K562 (cell line): ENCODE measurements around the gene VNN1.
"Not testable (repeated sequence)": the region's sequence is repeated elsewhere in the genome, so short reads cannot be mapped to it uniquely, and the experiment has no call there.

Experiments
- JUND ChIP-seq, 2 experiments: IDR thresholded peaks; 2 replicates in 1 of 2; 3 replicates in 1 of 2; pipeline ENCODE4 v1.6.1; 2011; ENCODE audit warnings: borderline replicate concordance in 2 of 2, low read depth in 2 of 2, low read length in 2 of 2, improper control_type of control experiment in 1 of 2, missing biosample characterization in 1 of 2, missing genetic modification characterization in 1 of 2, missing genetic modification reagents in 1 of 2
- STAG1 ChIP-seq: sonication (generic); formaldehyde crosslinking; IDR thresholded peaks from 2 replicates; pipeline ENCODE4 v1.5.0; 2020; ENCODE audit warnings: missing genetic modification reagents, borderline replicate concordance
- TSC22D4 ChIP-seq: fragments of 450-650 bp; IDR thresholded peaks from 2 replicates; pipeline ENCODE4 v1.6.1; 2016; ENCODE audit warnings: missing genetic modification characterization, missing biosample characterization, control low read depth
- TF ChIP-seq, protein P1 (sequence below): fragments of 450-650 bp; IDR thresholded peaks from one replicate; pipeline ENCODE4 v1.6.1; 2018; ENCODE audit warnings: mild to moderate bottlenecking, moderate library complexity; ENCODE audit not compliant: partially characterized antibody
- TF ChIP-seq, protein P2 (sequence below): IDR thresholded peaks from 3 replicates; pipeline ENCODE4 v1.6.1; 2011; ENCODE audit warnings: borderline replicate concordance, mild to moderate bottlenecking, moderate library complexity; ENCODE audit not compliant: insufficient read length; ENCODE audit errors: extremely low read depth

DNA sequence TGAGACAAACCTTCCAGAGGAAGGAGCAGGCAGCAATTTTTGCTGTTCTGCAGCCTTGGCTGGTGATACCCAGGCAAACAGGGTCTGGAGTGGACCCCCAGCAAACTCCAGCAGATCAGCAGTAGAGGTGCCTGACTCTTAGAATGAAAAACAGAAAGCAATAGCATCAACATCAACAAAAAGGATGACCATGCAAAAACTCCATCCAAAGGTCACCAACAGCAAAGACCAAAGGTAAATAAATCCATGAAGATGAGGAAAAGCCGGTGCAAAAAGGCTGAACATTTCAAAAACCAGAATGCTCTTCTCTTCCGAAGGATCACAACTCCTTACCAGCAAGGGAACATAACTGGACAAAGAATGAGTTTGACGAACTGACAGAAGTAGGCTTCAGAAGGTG, 77.9 kb downstream of the VNN1 start:
- TF ChIP-seq STAG1; TSC22D4; JUND (IDR thresholded peaks at IDR 0.05; ENCODE audit: borderline replicate concordance, low read depth, low read length); JUND (tag; IDR thresholded peaks at IDR 0.05; ENCODE audit: borderline replicate concordance, low read depth, low read length): not testable (repeated sequence)
- TF ChIP-seq, protein P1, sequence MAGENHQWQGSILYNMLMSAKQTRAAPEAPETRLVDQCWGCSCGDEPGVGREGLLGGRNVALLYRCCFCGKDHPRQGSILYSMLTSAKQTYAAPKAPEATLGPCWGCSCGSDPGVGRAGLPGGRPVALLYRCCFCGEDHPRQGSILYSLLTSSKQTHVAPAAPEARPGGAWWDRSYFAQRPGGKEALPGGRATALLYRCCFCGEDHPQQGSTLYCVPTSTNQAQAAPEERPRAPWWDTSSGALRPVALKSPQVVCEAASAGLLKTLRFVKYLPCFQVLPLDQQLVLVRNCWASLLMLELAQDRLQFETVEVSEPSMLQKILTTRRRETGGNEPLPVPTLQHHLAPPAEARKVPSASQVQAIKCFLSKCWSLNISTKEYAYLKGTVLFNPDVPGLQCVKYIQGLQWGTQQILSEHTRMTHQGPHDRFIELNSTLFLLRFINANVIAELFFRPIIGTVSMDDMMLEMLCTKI = not testable (repeated sequence)
- TF ChIP-seq, protein P2, sequence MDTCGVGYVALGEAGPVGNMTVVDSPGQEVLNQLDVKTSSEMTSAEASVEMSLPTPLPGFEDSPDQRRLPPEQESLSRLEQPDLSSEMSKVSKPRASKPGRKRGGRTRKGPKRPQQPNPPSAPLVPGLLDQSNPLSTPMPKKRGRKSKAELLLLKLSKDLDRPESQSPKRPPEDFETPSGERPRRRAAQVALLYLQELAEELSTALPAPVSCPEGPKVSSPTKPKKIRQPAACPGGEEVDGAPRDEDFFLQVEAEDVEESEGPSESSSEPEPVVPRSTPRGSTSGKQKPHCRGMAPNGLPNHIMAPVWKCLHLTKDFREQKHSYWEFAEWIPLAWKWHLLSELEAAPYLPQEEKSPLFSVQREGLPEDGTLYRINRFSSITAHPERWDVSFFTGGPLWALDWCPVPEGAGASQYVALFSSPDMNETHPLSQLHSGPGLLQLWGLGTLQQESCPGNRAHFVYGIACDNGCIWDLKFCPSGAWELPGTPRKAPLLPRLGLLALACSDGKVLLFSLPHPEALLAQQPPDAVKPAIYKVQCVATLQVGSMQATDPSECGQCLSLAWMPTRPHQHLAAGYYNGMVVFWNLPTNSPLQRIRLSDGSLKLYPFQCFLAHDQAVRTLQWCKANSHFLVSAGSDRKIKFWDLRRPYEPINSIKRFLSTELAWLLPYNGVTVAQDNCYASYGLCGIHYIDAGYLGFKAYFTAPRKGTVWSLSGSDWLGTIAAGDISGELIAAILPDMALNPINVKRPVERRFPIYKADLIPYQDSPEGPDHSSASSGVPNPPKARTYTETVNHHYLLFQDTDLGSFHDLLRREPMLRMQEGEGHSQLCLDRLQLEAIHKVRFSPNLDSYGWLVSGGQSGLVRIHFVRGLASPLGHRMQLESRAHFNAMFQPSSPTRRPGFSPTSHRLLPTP = not testable (repeated sequence)
